Karpas-422 (cell line): ENCODE measurements around the gene ARL4C. TPM values are rescaled to one million over a fixed set of nuclear protein-coding genes. Genes with fewer than 3 reads are reported as not detected.

Experiments
- DNase-seq: peaks from one replicate; pipeline ENCODE4 v3.0.0-alpha.2; 2015
- H2AFZ ChIP-seq: fragments of 200-600 bp; sonication (generic); 2 replicates; pipeline ENCODE4 v1.6.1; 2014; ENCODE audit warnings: antibody characterized with exemption, low read length, mixed read lengths
- H3K27ac ChIP-seq: fragments of 200-600 bp; sonication (generic); 2 replicates; pipeline ENCODE4 v1.5.1; 2014; ENCODE audit warnings: mild to moderate bottlenecking, low read length, moderate library complexity
- H3K27me3 ChIP-seq: fragments of 200-600 bp; sonication (generic); 2 replicates; pipeline ENCODE4 v1.6.1; 2014; ENCODE audit warnings: low read length, mixed read lengths
- H3K36me3 ChIP-seq: fragments of 200-600 bp; sonication (generic); 2 replicates; pipeline ENCODE4 v1.6.1; 2014; ENCODE audit warnings: low read length, mixed read lengths; ENCODE audit not compliant: insufficient read depth
- H3K4me1 ChIP-seq: fragments of 200-600 bp; sonication (generic); 2 replicates; pipeline ENCODE4 v1.6.1; 2014; ENCODE audit warnings: mild to moderate bottlenecking, low read length, mixed read lengths
- H3K4me2 ChIP-seq: fragments of 200-600 bp; sonication (generic); 2 replicates; pipeline ENCODE4 v1.6.1; 2014; ENCODE audit warnings: low read length, low read depth, mild to moderate bottlenecking; ENCODE audit not compliant: poor library complexity, severe bottlenecking
- H3K4me3 ChIP-seq: fragments of 200-600 bp; sonication (generic); 2 replicates; pipeline ENCODE4 v1.5.1; 2014; ENCODE audit warnings: mild to moderate bottlenecking, antibody characterized with exemption, low read length, mixed read lengths
- H3K79me2 ChIP-seq: fragments of 200-600 bp; sonication (generic); 2 replicates; pipeline ENCODE4 v1.6.1; 2014; ENCODE audit warnings: mild to moderate bottlenecking, low read length, mixed read lengths
- H3K9ac ChIP-seq: fragments of 200-600 bp; sonication (generic); 2 replicates; pipeline ENCODE4 v1.6.0; 2014; ENCODE audit warnings: low read length
- H3K9me2 ChIP-seq: fragments of 200-600 bp; sonication (generic), shearing (Covaris generic); replicated peaks from 2 replicates; pipeline ENCODE4 v1.6.0; 2014; ENCODE audit warnings: mild to moderate bottlenecking, low read length, moderate library complexity; ENCODE audit not compliant: insufficient read depth
- H3K9me3 ChIP-seq: fragments of 300-700, 200-600 bp; sonication (generic); 2 replicates; pipeline ENCODE4 v1.6.1; 2014; ENCODE audit warnings: low read length, mixed read lengths
- H4K20me1 ChIP-seq: fragments of 200-600 bp; sonication (generic); 2 replicates; pipeline ENCODE4 v1.6.1; 2014; ENCODE audit warnings: mild to moderate bottlenecking, antibody characterized with exemption, low read length, low read depth; ENCODE audit not compliant: insufficient read depth
- total RNA-seq: library from RNA; depleted of rRNA; stranded (reverse); fragments of >200 nt; shearing (Covaris generic); gene quantifications from 2 replicates; pipeline ENCODE4 v1.2.3, GENCODE V29; 2014; ENCODE audit warnings: low replicate concordance

Gene ARL4C
- total RNA-seq, 1 experiment from 2014 or later = not detected

- Histone ChIP-seq H3K9ac (no peak overlapping the region), H3K27ac (no peak overlapping the region), H3K4me1 (no peaks in the 10 kb centered on the region), H3K79me2 (no peaks in the 10 kb centered on the region), H3K4me2 (no peak overlapping the region), H3K27me3 (no peaks in the 10 kb centered on the region), H4K20me1 (no peaks in the 10 kb centered on the region), H2AFZ (no peak overlapping the region), H3K4me3 (no peak overlapping the region), H3K36me3 (no peaks in the 10 kb centered on the region), H3K9me3 (no peaks in the 10 kb centered on the region), H3K9me2 (no peaks in the 10 kb centered on the region)
- no peak for DNase-seq
Measured at GRCh38 chr2:234474654-234475053, 22.2 kb downstream of the ARL4C start.

GRCh38 chr2:234472155-234472554, 24.7 kb downstream of the ARL4C start:
- Histone ChIP-seq H3K4me1 (no peaks in the 10 kb centered on the region), H4K20me1 (no peaks in the 10 kb centered on the region), H3K4me3 (no peak overlapping the region), H3K4me2 (no peak overlapping the region), H3K79me2 (no peaks in the 10 kb centered on the region), H3K9ac (no peak overlapping the region), H3K36me3 (no peaks in the 10 kb centered on the region), H3K9me3 (no peaks in the 10 kb centered on the region), H3K27me3 (no peaks in the 10 kb centered on the region; the same call in 1 of the 2 replicates), H3K27ac (no peak overlapping the region), H2AFZ (no peak overlapping the region), H3K9me2 (no peaks in the 10 kb centered on the region)
- DNase-seq = no peak

- Histone ChIP-seq H3K9ac (no peak overlapping the region), H3K79me2 (no peaks in the 10 kb centered on the region), H3K4me3 (no peak overlapping the region), H3K27ac (no peak overlapping the region), H3K36me3 (no peaks in the 10 kb centered on the region), H3K9me2 (no peaks in the 10 kb centered on the region), H2AFZ (no peak overlapping the region), H4K20me1 (no peaks in the 10 kb centered on the region), H3K4me2 (no peak overlapping the region), H3K27me3 (no peaks in the 10 kb centered on the region; the same call in 1 of the 2 replicates), H3K4me1 (no peaks in the 10 kb centered on the region), H3K9me3 (no peaks in the 10 kb centered on the region)
- no peak for DNase-seq
Measured at GRCh38 chr2:234469972-234470371, 26.9 kb downstream of the ARL4C start.

- DNase-seq = no peak
- H3K9me3 ChIP-seq = no peaks in the 10 kb centered on the region
- H3K79me2 ChIP-seq = no peaks in the 10 kb centered on the region
- H3K27ac ChIP-seq = no peak overlapping the region
- H2AFZ ChIP-seq = no peak overlapping the region
- H3K9ac ChIP-seq = no peak overlapping the region
- no peaks in the 10 kb centered on the region for H3K4me1 ChIP-seq
- no peaks in the 10 kb centered on the region; the same call in 1 of the 2 replicates for H3K27me3 ChIP-seq
- H3K9me2 ChIP-seq = no peaks in the 10 kb centered on the region
- H3K36me3 ChIP-seq = no peaks in the 10 kb centered on the region
- H4K20me1 ChIP-seq = no peaks in the 10 kb centered on the region
- H3K4me2 ChIP-seq = no peak overlapping the region
- no peak overlapping the region for H3K4me3 ChIP-seq
Measured at GRCh38 chr2:234469251-234469845, 27.5 kb downstream of the ARL4C start.

GRCh38 chr2:234468503-234468902, 28.4 kb downstream of the ARL4C start:
- Histone ChIP-seq H3K79me2 (no peaks in the 10 kb centered on the region), H3K27ac (no peak overlapping the region), H3K36me3 (no peaks in the 10 kb centered on the region), H3K27me3 (no peaks in the 10 kb centered on the region; the same call in 1 of the 2 replicates), H3K4me3 (no peak overlapping the region), H3K4me1 (no peaks in the 10 kb centered on the region), H3K4me2 (no peak overlapping the region), H3K9me2 (no peaks in the 10 kb centered on the region), H3K9ac (no peak overlapping the region), H4K20me1 (no peaks in the 10 kb centered on the region), H2AFZ (no peak overlapping the region), H3K9me3 (no peaks in the 10 kb centered on the region)
- no peak for DNase-seq

- H3K36me3 ChIP-seq = no peaks in the 10 kb centered on the region
- no peak overlapping the region for H3K27ac ChIP-seq
- no peak overlapping the region for H2AFZ ChIP-seq
- no peaks in the 10 kb centered on the region for H3K4me1 ChIP-seq
- H3K9me3 ChIP-seq = no peaks in the 10 kb centered on the region
- no peaks in the 10 kb centered on the region for H4K20me1 ChIP-seq
- H3K9me2 ChIP-seq = no peaks in the 10 kb centered on the region
- no peaks in the 10 kb centered on the region; the same call in 1 of the 2 replicates for H3K27me3 ChIP-seq
- H3K4me2 ChIP-seq = no peak overlapping the region
- no peaks in the 10 kb centered on the region for H3K79me2 ChIP-seq
- no peak for DNase-seq
- H3K4me3 ChIP-seq = no peak overlapping the region
- H3K9ac ChIP-seq = no peak overlapping the region
Measured at GRCh38 chr2:234467289-234467688, 29.6 kb downstream of the ARL4C start.

- no peaks in the 10 kb centered on the region; the same call in 1 of the 2 replicates for H3K27me3 ChIP-seq
- no peaks in the 10 kb centered on the region for H3K9me2 ChIP-seq
- no peaks in the 10 kb centered on the region for H4K20me1 ChIP-seq
- no peak overlapping the region for H3K4me2 ChIP-seq
- no peaks in the 10 kb centered on the region for H3K36me3 ChIP-seq
- H3K9me3 ChIP-seq = no peaks in the 10 kb centered on the region
- H3K9ac ChIP-seq = no peak overlapping the region
- no peak overlapping the region for H3K27ac ChIP-seq
- no peak overlapping the region for H3K4me3 ChIP-seq
- H3K4me1 ChIP-seq = no peaks in the 10 kb centered on the region
- DNase-seq = no peak
- no peaks in the 10 kb centered on the region for H3K79me2 ChIP-seq
- H2AFZ ChIP-seq = no peak overlapping the region
Measured at GRCh38 chr2:234464291-234464645, 32.6 kb downstream of the ARL4C start.

- H2AFZ ChIP-seq = no peak overlapping the region
- no peak for DNase-seq
- no peaks in the 10 kb centered on the region for H3K9me3 ChIP-seq
- H3K4me1 ChIP-seq = no peaks in the 10 kb centered on the region
- no peak overlapping the region for H3K4me2 ChIP-seq
- no peaks in the 10 kb centered on the region for H4K20me1 ChIP-seq
- H3K9ac ChIP-seq = no peak overlapping the region
- H3K9me2 ChIP-seq = no peaks in the 10 kb centered on the region
- no peaks in the 10 kb centered on the region; the same call in 1 of the 2 replicates for H3K27me3 ChIP-seq
- no peak overlapping the region for H3K27ac ChIP-seq
- H3K4me3 ChIP-seq = no peak overlapping the region
- no peaks in the 10 kb centered on the region for H3K79me2 ChIP-seq
- no peaks in the 10 kb centered on the region for H3K36me3 ChIP-seq
Measured at GRCh38 chr2:234463626-234464290, 33.1 kb downstream of the ARL4C start.
